Cardiac fibroblast (primary cell): ENCODE data around the gene SMAD7.

ENCODE experiments used
- DNase-seq, 2 donors: peaks; one replicate each; pipeline versions ENCODE4 v3.0.0 to v3.0.0-alpha.2; 2010; ENCODE audit warnings: low read depth in 2 of 2
- H3K4me3 ChIP-seq, 2 donors: replicated peaks in 1 of 2; 1 replicate in 1 of 2; 2 replicates in 1 of 2; pipeline ENCODE4 v1.5.1; 2011; ENCODE audit warnings: low read depth in 2 of 2, low read length in 2 of 2, mild to moderate bottlenecking in 2 of 2, moderate library complexity in 1 of 2
- TF ChIP-seq, protein P1 (sequence below): IDR thresholded peaks from one replicate; pipeline ENCODE4 v1.5.1; 2011; ENCODE audit warnings: low read depth, mild to moderate bottlenecking, low read length, inconsistent platforms

The SMAD7 gene

DNA sequence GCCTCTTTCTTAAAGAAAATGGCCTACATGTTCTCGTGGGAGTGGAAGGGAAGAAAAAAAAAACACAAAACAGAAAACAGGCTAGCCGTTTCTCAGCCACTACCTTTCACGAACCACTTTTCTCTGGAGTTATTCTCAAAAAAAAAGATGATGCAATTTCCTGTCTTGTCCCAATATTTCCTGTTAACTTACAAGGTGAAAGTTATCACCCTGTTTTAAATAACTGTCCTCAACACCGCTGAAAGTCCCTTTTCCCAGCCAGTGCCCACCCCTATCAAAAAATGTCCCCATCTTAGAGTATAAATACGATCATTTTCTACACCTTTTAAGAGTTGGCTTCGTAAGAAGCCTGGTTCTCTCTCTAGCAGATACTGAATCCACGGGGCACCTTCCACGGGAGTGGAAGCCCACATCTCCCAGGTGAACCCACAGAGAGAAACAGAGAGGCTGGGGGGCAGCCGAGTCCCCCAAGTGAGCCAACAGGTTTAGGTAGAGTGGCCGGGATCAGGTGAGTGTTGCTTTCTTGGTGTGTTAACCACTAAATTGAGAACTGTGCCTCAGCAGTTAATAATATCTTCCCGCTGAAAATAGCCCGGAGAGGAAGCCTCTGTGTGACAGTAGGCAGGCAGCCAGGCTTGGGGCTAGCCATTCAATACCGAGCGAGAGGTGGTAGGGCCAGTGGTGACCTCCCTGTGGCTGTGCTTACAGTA, 15.9 kb downstream of the SMAD7 start:
- H3K4me3 ChIP-seq, result peak overlapping the region in 1 of 2 donors; percentile 14
- TF ChIP-seq, protein P1, sequence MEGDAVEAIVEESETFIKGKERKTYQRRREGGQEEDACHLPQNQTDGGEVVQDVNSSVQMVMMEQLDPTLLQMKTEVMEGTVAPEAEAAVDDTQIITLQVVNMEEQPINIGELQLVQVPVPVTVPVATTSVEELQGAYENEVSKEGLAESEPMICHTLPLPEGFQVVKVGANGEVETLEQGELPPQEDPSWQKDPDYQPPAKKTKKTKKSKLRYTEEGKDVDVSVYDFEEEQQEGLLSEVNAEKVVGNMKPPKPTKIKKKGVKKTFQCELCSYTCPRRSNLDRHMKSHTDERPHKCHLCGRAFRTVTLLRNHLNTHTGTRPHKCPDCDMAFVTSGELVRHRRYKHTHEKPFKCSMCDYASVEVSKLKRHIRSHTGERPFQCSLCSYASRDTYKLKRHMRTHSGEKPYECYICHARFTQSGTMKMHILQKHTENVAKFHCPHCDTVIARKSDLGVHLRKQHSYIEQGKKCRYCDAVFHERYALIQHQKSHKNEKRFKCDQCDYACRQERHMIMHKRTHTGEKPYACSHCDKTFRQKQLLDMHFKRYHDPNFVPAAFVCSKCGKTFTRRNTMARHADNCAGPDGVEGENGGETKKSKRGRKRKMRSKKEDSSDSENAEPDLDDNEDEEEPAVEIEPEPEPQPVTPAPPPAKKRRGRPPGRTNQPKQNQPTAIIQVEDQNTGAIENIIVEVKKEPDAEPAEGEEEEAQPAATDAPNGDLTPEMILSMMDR, result no peak
- peak in 1 of 2 donors; percentile 60 for DNase-seq

DNA sequence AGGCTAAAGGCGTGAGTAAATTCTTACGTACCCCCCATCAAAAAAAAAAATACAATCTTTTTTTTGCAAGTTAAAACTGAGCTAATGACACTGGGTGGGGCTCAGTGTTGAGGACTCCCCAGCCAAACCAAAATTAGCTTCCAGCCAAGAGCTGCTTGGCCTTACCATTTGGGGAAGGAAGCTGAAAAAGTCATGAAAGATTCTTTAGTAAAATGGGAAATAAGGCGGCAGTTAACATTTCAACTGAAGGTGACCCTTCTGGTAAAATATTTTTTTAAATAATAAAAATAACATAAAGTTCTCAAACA, 16.4 kb downstream of the SMAD7 start:
- TF ChIP-seq, protein P1, result no peak
- DNase-seq, result no peak

DNA sequence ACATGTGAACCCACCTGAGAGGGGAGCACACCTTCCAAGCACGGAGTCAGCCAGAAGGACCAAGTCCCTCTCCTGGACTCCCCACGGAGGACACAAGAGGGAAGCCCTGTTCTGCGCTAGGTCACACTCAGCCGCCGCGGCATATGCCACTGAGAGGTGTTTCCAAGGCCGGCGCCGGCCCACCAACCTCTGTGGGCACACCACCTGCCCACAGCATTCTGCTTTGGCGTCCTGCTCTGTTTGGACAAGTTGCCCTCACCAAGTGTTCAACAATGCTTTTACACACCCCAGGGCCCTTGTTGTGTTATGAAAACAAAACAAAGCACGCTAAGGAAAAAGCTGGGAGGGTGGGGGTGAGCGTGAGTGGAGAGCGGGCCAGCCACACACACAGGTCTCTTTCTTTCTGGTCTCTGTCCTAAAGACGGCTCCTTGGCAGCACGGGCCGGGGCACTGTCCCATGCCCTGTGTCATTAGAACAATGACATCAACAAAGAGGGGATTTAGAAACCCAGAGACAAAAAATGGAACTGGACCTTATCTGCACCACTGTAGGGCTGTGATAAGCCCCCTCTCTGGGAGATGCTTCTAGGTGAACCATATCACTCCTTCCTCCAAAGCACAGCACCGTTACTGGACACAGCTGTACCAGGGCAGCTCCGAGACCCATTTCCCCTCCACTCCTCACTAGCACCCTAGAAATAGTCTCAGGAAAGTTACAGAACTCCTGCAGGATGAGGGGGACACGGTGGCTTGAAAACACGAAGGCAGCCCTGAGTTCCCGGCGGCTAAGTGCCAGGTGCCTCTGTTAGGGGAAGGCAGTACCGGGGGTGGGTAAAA, 17.0 kb downstream of the SMAD7 start:
- H3K4me3 ChIP-seq, result no peak overlapping the region
- TF ChIP-seq, protein P1, result no peak
- DNase-seq, result no peak

More for the DNA sequence above, 16.4 kb downstream of the SMAD7 start:
- H3K4me3 ChIP-seq, result no peak overlapping the region

DNA sequence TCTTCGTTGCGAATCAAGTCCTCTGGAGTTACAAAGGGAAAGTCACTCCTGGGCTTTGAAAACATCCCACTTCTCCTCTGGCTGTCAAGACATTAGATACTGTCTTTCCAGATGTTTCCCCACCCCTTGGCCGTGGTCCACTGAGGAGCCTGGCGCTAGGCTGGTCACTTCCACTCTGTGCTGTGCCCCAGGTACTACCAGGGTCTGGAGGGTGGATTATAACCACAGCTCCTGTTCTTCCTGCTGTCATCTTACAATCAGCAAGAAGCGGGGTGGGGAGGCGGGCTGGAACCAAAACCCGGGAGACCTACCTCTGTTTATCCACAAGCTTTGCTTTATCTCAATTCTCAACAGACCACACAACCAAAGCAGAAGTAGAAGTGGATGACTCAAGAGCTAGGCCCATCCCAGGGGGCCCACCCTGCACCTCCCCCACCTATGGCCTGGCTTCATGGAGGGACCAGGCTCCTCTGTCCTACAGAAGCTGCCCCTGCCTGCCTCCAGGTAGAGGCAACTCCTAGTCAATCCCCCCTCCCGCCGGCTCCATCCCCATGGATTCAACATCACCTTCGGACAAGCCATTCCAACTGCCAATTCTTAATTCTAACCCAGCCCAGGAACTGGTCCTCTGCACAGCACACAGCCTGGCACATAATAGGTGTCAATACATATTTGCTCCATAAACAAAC, 17.8 kb downstream of the SMAD7 start:
- peak in 1 of 2 donors; percentile 33 for DNase-seq
- no peak overlapping the region for H3K4me3 ChIP-seq
- TF ChIP-seq, protein P1, result no peak

DNA sequence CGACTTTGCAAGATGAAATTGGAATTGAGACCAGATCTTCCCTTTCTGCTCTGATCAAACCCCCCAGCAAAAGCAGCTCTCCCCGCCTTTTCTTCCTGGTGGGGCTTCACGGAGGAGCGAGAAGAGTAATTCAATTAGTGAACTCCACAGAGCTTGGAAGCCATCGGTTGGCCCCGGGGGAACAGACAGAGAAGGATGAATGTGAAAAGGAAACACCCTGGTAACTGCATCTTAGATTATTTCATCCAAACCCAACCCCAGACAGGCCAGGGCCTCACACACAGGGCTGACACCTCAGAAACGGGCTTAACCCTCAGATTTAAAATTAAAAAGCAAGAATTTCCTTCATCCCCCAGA, 18.3 kb downstream of the SMAD7 start:
- no peak overlapping the region for H3K4me3 ChIP-seq
- no peak for DNase-seq
- TF ChIP-seq, protein P1, result no peak

DNA sequence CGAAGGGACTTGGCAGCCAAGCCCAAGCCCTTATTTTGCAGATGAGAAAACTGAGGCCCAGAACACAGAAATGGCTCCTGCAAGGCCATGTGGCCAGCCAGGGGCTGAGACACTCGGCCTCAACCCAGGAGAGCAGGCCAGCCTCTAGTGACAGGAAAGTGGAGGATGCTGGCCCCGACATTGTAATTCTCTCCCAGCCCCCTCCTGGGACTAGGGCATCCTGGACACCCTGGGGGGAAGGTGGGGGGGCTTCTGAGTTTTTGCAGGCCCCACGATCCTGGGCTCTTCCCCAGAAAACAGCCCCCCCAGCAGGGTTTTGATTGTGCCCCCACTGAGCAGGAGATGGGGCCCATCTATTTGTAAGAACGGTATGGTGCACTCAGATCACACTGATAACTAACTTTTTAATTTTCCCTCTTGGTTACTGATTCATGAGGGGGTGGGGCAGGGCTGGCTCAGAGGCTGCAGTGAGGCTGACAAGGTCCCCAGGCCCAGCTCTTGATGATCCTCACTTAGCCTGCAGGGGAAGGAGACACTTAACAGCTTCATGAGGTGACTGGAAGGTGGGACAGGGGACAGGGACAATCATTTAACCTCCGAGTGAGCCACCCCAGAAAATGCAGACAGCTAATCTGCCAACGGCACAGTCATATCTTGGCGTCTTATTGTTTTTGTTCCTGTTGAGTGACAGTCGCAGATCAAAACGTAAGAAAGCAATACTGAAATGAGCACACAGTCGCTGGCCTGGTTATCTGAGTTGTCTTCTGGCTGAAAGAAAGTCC, 18.9 kb downstream of the SMAD7 start:
- DNase-seq, result no peak
- H3K4me3 ChIP-seq, result no peak overlapping the region
- TF ChIP-seq, protein P1, result no peak
